Spleen (tissue), 7 donors: ENCODE results near the gene RPS26.

ENCODE experiments used
- CTCF ChIP-seq, 11 experiments: fragments of 200-600 bp in 7 of 11; fragments of 450-650 bp in 4 of 11; sonication (generic) in 4 of 11; IDR thresholded peaks in 8 of 11; conservative IDR thresholded peaks in 3 of 11; 1 replicate in 7 of 11; 2 replicates in 4 of 11; pipeline versions ENCODE4 v1.4.0 to v1.8.0; 2016 to 2021; ENCODE audit warnings: antibody characterized with exemption in 11 of 11, inconsistent platforms in 4 of 11, mild to moderate bottlenecking in 1 of 11
- POLR2A ChIP-seq, 3 donors: fragments of 450-650 bp; IDR thresholded peaks; one replicate each; pipeline ENCODE4 v1.5.1; 2017; ENCODE audit warnings: antibody characterized with exemption in 3 of 3, mild to moderate bottlenecking in 1 of 3
- POLR2AphosphoS5 ChIP-seq, 3 donors: sonication (generic); formaldehyde crosslinking; IDR thresholded peaks; one replicate each; pipeline ENCODE4 v1.5.1; 2017; ENCODE audit warnings: antibody characterized with exemption in 3 of 3
- donor health status: DM: no; HTN: no; CAD: no; lungs with moderate emphysema.
- donor health status: DM: no; HTN: no; CAD: no.
- donor health status: DM: no; HTN: no; CAD: no.

DNA sequence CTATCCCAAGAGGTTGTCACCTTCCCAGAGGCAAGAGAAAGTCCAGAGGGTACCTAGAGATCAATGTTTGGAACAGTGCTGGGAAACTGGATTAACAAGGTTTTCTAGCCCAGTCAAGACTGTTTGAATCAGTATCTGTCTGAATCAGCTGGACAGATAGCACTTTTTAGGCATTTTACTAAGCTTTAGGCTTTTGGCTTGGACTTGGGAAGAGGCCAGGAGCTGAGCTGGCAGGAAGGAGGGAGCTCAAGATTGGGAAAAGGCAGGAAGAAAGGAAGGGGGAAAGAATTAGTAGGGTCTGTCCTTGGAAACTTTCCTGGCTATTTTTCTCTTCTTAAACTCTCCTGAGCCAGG lies 12.6 kb upstream of the RPS26 start:
- no peak for TF ChIP-seq CTCF (IDR thresholded peaks at IDR 0.05 in 8 of 11, conservative IDR thresholded peaks at IDR 0.05 in 3 of 11)
- TF ChIP-seq POLR2AphosphoS5 (IDR thresholded peaks at IDR 0.05): no peak
- TF ChIP-seq POLR2A (IDR thresholded peaks at IDR 0.05): no peak
